Fibroblast of villous mesenchyme (primary cell): ENCODE results near the gene SLC24A2. TPM values are rescaled to one million over a fixed set of nuclear protein-coding genes. Genes with fewer than 3 reads are reported as not detected.

Experiments
- DNase-seq: peaks from one replicate; pipeline ENCODE4 v3.0.0-alpha.2; 2010; ENCODE audit warnings: low read depth
- H3K4me3 ChIP-seq: 2 replicates; pipeline ENCODE4 v1.5.1; 2011; ENCODE audit warnings: low read depth, mild to moderate bottlenecking, low read length
- CTCF ChIP-seq: IDR thresholded peaks from 2 replicates; pipeline ENCODE4 v1.5.1; 2012; ENCODE audit warnings: low read depth, mild to moderate bottlenecking, low read length; ENCODE audit not compliant: insufficient read depth
- total RNA-seq: library from RNA; depleted of rRNA; stranded (reverse); fragments of >200 nt; gene quantifications from 2 replicates; pipeline ENCODE4 v1.2.3, GENCODE V29; 2012

SLC24A2 gene
- total RNA-seq, 1 donor, result not detected

DNA sequence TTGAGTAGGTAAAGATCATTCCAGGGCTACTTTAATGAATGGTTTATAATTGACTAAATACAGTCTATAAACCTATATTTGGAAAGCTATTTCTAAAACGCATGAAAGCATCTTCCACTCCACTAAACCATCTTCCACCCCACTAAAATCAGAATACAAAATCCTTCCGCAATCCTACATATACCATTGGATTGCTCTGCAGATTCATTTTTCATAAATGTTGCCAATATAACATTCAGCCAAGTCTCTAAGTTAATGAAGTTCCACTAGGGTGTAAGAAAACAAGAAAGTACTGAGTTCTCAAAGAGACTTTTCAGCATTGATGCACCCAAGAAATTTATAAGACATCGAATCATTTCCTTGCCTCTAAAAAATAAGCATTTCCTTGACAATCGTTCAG lies 4.7 kb downstream of the SLC24A2 start:
- no peak for TF ChIP-seq CTCF
- H3K4me3 ChIP-seq, result no peak overlapping the region
- no peak for DNase-seq

DNA sequence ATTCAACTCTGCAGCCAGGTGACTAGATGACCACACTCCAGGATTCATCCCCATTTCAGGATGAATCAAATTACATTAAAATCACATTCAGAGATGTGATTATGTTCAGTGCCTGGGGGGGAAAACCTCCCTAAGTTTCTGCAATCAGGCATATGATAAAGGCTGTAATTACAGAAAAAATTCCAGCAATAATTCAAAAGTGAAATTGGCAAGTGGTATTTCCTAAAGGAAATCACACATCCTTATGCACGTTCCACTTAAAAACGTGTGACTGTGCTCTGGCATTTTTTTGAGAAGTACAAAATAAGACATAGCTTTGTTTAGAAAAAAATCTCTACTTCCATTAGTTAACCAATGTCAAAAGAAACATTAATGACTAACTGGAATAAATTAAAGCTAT lies 5.3 kb downstream of the SLC24A2 start:
- TF ChIP-seq CTCF, result no peak

GRCh38 chr9:19782005-19782404 lies 6.8 kb downstream of the SLC24A2 start:
- TF ChIP-seq CTCF, result no peak
- peak; percentile 2 for DNase-seq
- H3K4me3 ChIP-seq, result no peak overlapping the region

More for the DNA sequence above, 5.3 kb downstream of the SLC24A2 start:
- DNase-seq, result no peak
- no peak overlapping the region for H3K4me3 ChIP-seq

- DNase-seq, result no peak
- no peak overlapping the region for H3K4me3 ChIP-seq
- TF ChIP-seq CTCF, result no peak
These were observed 7.6 kb downstream of the SLC24A2 start for GRCh38 chr9:19781240-19781639.

DNA sequence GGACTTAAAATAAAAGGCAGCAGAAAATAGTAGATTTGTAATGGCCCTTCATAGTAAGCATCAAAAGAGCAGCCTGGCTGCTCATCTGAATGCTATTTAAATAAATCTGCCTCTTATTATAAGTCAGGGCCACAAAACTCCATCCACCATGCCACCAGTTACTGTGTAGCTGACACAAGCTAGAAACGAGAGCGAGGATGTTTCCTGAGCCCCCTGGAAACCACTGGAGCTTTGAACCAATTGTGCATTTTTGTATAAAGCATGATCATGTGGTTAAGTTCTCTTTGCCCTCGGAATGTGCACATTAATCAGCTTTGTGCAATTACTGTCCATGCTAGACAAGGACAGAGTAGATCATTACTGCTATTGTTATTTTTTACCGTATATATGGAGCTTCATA lies 17.4 kb downstream of the SLC24A2 start:
- no peak overlapping the region for H3K4me3 ChIP-seq

GRCh38 chr9:19770973-19771372 lies 17.9 kb downstream of the SLC24A2 start:
- TF ChIP-seq CTCF, result no peak
- no peak for DNase-seq
- no peak overlapping the region for H3K4me3 ChIP-seq

More for the DNA sequence above, 17.4 kb downstream of the SLC24A2 start:
- no peak for DNase-seq
- TF ChIP-seq CTCF, result no peak

DNA sequence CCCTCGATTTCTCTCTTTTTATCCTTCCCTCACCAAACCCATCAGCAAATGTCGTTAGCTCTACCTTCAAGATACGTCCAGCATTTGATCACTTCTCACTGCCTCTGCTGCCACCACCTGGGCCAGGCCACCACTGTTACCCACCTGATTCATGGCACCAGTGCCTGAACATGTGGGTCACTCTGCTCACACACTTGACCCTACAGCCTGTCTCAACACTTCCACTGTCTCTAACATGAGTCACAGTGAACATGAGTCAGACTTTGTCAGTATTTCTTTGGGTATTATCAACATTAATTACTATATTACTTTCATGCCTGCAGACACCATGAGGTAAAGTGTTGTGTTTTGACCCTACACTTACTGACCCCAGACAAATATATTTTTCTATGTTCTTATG lies 19.6 kb downstream of the SLC24A2 start:
- H3K4me3 ChIP-seq, result no peak overlapping the region
- no peak for TF ChIP-seq CTCF
- no peak for DNase-seq
